ENCODE data around the gene STIP1.

The STIP1 gene

DNA sequence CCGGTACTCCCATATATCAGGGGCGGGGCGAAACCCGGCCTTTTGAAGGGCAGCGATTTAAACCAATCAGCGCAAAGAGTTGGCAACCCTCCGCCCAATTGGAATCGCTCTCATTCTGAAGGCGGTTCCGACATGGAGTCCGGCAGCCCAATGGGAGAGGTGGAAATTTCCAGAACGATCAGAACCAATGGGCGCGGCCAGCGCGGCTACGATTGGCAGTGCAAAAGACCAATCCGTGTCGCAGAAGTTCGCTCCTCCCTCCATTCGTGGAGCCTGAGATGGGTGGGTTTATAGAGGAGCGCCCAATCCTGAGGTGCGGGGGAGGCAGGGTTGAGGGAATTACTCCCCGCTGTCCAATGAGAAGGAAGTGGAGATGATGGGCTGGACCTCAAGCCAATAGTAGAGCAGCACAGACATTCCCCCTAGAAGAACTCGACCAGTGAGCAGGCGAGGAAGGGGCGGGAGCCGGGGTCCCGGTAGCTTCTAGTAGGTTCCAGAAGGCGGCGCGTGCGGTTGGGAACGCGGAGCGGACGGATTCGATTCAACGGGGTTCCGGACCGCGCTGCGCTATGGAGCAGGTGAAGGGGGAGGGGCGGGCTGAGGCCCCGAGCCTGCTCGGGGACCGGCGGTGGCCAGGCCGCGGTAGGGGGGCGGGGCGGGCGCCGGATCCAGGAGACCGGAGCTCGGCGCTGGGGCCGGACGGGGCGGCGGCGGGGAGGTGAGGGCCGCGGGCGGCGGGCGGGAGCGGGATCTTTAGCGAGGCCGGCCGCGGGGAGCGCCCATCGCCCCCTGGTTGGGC, at the start of gene STIP1:
STIP1 (plus strand) TSS at position 479 of the 799 bp plus-strand sequence; CDS start at position 570, 91 bp downstream.
- peak; percentile 100 for DNase-seq (ENCODE audit: low spot score)

DNA sequence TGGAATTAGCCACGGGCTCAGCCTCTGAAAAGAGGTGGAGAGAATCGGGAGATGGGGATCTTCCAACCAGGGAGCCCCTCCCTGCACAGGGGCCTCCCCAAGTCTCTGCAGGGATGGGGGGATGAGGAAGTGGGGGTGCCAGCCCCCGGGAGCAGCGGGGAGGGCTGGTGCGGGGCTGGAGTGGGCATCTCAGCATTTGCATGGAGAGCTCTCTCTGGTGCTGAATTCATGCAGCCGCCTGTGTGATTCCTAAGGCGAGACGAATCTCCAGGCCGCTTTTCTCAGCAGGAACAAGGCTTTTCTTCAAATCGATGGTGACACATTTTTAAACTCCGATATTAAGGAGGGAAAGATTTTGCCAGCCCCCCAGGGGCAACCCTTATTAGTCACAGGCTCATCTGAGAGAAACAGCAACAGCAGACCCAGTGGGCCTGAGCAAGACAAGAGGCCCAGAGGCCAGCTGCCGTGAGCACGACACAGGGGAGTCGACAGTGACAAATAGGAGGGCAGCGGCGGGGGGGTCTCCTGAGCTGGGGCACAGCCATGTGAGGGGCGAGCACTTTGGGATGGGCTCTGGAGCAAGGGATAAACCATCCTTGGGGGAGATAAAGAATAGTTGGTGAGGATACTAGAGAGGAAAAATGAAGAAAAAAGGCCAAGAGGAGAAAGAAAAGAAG, 49.1 kb upstream of the STIP1 start:
- no peak for DNase-seq (ENCODE audit: low spot score)

DNA sequence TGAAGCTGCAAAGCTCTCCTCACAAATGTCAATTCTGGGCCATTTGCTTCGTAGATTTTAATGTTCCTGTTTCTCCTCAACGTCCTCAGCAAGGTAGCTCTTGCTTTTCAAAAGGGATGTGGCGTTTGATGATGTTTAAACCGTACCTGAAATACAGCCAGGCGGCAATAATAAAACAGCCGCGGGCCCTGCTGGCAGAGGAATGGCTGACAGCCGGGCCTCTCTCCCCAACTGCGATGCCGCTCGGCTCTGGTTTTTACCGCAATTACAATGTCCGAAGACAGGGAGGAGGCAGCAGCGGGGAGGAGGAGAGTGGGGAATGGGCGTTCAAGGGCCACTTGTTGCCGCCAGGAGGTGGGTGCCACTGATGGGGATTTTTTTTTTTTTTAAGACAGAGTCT, 47.6 kb upstream of the STIP1 start:
- DNase-seq (ENCODE audit: low spot score) = no peak

DNA sequence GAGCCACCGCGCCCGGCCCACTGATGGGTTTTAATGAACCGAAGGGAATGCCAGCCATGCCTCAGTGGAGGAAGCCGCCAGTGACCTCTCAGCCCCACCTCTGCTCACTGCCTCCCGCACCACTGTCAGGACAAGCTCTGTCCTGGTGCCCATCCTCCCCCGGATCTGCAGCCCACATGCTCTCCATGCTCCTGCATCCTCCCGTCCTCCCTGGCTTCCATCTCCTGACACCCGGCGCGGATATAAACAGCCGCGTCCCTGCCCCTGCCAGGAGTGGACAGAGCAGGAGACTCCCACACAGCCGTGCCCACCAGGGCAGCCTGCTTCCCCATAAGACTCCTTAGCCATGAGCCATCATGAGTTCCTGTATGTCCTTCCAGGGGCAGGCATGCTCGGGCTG, 46.9 kb upstream of the STIP1 start:
- no peak for DNase-seq (ENCODE audit: low spot score)

DNA sequence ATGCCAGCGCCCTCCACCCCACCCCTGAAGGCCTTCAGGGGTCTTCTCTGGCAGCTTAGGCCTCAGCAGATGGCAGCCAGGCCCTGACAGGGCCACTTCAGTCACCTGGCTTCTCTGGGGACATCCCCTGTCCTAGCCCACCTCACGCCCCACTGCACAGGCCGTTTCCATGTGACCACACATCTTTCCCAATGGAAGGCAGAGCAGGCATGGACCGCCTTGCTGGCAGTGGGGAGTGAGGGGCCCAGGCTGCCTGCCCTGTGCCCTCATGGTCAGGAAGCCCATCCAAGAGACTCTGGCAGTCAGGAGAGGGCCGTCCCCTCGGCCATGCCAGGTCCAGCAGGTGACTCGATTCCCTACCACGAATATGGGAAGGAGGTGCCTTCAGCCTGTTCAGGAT, 45.9 kb upstream of the STIP1 start:
- DNase-seq (ENCODE audit: low spot score) = no peak

DNA sequence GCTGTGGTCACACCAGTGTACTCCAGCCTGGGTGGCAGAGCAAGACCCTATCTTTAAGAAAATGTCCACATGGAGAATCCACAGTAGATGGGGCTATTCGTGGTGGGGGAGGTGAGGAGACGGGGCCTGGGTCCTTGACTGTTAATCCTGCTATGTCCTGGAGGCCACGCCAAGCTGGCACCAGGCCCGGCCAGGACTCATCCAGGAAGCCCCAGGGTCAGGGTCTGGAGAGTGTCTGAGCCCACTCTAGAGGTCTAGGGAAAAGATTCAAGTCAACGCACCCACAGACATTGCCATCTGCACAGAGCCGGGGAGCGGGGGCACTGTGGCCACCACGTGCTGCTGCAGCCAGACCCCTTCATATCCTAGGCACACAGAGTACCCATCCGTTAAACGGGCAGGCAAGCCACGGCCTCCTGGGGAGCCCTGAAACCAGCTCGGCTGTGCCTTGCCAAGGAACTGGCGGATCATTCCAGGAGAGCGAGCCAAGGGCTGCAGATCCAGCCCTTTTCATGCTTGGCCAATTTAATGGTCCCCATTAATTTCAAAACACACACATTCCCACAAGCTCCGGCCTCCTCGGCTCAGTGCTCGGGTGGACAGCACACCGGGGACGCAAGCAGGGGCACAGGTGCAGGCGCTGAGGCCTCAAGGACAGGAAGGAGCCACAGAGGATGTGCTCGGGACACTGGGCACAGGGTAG, 44.7 kb upstream of the STIP1 start:
- DNase-seq (ENCODE audit: low spot score) = no peak

DNA sequence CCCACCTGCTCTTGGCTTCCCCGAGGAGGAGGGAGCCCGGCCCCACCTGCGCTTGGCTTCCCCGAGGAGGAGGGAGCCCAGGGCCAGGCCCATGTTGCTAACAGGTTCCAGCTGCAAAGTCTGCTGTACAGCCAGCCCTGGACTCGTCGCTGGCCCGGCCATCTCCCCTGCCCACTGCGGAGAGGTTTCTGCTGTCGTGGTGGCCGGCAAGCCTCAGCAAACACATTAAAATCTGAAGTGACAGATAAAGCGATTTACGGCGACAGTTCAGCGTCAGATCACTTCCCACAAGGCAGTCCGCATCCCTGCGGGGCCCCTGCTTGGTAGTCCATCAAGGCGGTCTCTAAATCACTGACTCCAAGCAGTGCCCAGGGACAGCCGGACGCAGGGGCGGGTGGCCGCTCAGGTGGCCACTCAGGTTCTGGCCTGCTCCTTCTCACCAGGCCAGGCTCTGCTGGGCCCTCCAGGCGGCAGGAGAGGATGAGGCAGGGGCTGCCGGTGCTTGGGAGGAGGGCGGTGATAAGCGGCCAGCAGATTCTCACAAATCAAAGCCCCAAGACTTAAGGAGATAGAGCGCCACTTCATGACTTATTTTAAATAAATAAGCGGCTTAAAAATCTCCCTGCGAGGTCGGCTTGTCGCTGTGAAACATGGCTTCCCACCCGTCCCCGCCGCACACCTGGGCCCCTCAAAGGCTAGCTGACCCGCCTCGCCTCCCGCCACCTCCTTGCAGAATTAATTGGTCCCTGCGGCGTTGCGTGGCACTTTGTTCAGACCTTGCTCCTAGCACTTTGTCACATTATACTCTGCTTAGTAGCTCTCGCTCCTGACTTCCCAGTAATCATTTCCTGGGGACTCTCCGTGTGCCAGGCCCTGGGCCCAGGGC, 41.1 kb upstream of the STIP1 start:
- no peak for DNase-seq (ENCODE audit: low spot score)

DNA sequence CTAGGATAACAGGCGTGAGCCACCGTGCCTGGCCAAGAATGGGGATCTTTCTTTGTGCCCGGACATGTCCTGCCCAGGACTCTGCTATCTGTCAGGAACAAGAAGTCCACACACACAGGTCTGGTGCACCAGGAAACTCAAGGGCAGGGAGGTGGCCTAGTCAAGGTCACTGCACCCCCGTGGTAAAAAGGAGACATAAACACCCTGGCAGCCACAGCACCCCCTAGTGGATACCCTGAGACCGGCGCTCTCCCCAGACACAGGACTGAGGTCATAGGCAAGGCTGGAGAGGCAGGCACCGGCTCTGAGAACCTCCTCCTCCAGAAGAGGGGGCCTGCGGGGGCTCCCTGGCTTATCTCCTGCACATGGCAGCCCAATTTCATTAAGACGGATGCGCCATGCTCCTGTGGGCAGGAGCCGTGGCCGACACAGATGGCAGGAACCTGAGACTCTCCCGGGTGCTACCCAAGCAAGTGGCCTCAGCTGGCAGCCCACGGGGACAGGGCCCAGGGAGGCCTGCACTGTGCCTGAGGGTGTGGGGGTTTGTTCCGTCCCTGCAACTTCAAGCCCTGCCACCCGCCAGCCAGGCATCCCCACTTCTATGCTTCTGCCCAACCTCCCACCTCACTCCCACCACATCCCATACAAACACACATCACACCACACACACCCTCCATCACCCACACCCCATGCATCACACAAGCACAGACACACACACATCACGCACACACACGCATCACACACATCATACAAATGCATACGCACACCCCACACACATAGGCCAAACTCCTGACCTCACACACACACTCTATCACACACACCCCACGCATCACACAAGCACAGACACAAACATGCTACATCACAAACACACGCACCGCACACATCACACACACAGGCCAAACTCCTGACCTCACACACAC, 39.7 kb upstream of the STIP1 start:
- no peak for DNase-seq (ENCODE audit: low spot score)

DNA sequence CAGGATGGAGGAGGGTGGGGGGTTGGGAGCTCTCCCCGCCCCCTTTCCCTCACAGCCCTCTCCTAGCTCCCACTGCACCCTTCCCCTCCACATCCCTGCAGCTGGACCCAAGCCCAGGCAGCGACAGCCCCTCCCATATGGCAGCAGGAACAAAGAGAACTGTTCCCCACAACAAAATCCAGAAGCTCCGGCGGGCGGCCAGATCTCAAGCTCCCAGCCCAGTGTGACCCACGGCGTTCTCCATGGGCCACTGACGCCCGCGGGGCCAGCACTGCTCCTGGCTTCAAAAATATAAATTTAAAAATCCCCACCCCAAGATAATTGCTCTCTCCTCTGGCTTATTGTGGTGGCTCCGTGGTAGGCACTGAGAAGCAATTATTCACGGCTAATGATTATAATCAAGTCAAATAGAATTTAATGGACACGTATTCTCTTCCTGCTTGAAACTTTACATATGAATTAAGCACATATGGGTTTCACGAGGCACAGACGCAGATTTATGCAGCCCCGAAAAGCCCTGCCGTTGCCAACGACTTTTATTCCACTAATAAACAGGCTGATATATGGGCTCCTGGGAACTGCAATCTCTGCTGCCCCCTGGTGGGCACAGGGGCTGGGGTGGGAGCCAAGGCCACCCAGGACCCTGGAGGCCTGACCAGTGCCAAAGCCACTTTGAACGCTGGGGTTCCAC, 37.6 kb upstream of the STIP1 start:
- DNase-seq (ENCODE audit: low spot score) = peak; percentile 93

DNA sequence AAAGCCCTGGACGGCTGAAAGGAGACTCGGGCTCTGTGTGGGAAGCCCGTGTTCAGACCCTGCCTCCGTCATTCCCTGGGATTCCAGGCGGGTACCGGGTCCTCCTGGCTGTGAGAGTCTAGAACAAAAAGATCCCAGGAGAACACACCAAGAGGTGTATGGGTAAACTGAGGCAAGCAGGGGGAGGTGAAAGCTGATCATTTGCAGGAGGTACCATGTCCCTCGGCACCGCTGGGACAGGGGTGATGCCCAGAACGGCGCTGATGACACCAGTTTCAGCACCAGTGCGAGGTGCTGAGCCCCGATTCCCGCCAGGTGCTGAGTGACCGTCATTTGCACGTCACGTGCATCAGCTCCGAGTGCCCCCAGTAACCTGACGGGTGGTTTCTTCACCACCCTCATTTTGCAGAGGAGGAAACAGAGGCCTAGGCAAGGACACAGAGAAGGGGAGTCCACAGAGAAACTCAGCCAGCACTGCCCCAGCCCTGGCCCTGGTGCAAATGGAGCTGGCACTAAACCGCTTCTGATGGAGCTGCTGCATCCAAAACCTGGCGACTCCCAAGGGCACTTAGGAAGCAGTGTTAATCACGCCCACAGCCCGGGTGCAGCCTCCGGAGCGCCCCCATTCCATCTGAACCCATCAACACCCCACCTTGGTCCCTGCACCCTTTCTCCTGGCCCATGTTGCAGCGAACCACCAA, 36.9 kb upstream of the STIP1 start:
- no peak for DNase-seq (ENCODE audit: low spot score)

DNA sequence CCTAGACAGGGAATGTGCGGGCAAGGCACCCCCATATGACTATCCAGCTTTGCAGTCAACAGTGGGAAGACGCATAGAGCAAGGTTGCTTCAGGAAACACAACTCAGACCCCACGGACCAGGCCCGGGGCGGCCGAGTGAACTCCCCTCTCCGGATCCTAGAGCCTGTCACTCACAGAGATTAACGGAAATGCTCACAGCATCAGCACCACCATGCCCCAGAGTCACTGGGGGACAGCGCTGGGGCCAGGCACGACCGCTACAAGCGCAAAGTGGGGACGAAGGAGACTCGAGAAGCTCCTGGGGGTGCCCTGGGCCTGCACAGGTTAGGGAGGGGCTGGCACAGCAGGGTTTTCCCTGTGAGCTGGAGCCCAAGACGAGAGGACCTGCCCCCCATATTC, 35.9 kb upstream of the STIP1 start:
- DNase-seq (ENCODE audit: low spot score) = no peak

DNA sequence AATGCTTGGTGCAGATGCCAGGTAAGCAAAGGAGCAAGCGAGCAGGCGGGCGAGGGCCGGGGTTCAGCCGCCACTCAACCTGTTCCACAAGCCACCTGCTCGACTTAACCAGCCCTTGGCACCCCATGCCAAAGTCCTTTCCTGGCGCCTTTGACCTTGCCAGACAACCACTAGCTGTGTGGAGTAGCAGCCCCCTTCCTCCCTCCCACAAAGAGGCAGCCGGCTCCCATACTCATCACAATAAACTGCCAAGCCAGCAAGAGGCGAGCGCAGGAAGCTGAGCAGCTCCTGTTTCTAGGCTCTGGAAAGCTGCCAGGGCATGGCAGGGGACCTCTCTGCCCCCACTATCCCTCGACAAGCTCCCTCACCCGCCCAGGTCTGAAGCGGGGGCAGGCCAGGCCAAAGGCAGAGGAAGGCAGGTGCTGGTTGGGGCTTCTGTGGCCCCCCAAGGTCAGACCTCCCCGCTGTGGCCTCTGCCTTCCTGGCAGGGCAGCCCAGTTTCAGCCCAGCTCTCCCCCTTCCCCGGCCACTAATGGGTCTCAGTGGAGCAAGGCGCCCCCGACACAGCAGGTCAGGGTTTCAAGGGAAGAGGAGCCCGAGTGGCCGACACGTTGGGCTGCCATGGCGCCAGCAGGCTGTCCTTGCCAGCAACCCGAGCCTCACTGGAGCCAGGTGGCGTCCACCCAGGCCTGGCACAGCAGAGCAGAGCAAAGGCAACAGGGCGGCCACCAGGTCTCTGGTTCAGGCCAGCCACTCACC, 35.3 kb upstream of the STIP1 start:
- DNase-seq (ENCODE audit: low spot score) = no peak

DNA sequence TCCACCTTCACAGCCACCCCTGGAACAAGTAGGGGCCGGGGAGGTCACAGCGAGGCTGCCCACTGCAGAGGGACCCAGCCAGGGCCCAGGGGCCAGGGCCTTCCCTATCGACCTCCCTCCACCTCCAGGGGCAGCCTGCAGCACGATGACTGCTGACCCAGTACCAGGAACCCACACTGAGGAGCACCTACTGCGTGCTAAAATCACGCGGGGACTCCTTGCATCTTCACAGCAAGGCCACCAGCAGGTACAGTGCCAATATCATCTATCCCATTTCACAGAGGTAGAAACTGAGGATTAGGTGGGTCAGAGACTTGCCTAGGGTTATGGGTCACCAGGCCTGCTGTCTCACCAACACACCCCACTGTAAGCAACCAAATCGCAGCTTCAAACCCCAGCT, 34.6 kb upstream of the STIP1 start:
- no peak for DNase-seq (ENCODE audit: low spot score)

DNA sequence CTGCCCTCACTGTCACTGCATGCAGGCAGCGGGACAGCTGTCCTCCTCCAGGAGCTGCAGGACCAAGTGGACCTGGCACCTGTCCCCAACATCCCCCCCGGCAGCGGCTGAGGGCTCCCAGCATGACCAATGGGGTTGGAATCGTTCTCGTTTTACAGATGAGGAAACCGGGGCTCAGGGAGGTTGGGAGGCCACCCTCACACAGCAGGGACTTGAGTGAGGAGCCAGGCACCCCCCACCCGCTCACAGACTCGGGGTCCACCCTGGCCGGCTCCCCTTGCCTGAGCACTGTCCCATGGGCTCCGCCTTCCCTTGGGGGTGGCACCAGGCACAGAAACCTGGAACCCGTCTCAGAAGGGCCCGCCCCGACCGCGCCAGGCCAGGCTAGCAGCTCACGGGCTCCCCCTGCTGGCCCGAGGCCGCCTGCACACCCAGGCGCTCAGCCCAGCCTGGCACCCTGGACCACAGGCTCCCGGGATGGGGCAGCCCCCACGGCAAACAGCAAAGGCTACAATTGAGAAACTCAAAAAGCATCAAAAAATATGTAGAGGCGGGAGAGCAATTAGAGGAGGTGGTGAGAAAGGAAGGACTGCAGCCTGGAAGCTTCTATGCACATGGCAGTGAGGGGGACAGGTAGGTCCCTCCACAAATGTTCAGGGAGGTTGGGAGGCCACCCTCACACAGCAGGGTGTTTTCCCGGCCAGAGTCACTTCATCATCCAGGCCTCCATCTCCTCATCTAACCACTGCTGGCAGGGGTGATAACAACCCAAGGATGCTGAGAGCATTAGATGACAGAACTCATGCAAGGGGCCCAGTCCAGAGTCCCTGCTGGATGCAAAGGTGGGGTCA, 32.9 kb upstream of the STIP1 start:
- no peak for DNase-seq (ENCODE audit: low spot score)

DNA sequence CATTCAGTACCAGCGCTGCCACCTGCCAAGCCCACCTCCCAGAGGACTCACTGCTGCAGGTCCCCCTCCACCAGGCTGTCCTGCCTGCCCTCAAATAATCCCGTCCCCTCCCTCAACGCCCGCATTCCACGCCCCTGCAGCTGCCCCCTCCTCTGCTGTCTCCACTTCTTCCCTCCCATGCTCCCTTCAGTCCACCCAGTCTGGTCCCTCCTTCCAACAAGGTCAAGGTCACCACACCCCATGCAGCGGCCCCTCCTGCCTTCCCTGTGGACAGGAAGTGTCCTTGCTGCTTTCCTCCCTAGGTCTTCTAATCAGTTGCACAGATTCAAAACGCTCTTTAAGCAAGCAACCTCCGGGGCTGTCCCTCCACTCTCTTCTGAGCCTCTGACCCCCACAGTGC, 32.2 kb upstream of the STIP1 start:
- no peak for DNase-seq (ENCODE audit: low spot score)

DNA sequence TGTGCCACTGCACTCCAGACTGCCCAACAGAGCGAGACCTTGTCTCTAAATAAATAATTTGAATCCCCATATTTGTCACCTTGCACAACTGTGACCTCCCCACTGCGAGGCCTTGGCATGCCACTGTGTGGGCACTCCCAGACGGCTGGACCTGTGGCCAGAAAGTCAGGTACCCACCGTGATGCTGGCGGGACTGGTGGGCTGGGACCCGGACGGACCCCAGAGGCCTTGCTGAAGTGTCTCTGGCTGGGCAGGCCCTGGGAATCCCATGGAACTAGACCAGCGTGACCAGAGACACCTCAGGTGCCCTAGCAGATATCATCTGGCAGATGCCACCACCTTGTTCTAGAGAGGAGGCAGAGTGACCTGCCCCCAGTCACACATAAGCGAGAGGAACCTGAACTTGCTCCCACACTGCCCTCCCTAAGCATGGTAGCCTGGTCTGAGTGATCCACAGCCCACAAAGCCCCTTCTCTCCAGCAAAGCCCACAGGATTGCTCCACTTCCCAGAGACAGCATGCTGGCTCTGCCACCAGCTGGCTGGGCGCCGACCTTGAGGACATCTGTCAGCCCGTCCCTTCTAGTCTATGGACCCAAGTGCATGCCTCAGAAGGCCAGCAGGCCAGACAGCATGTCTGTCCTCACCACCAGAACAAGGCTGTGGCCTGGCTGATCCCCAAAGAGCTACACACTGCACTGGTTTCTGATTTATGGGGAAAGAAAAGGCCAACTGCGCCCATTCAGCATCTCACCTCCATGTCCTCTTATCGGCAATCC, 29.5 kb upstream of the STIP1 start:
- DNase-seq (ENCODE audit: low spot score) = peak; percentile 70
